Activated naive CD4-positive, alpha-beta T cell treated with anti-CD3 and anti-CD28 coated beads for 36 hours (primary cell): ENCODE measurements around the gene RRP1. TPM values are rescaled to one million over a fixed set of nuclear protein-coding genes. Genes with fewer than 3 reads are reported as not detected.

Source experiments
- CTCF ChIA-PET: fragments of 350-600 bp; sonication (Branson Sonifier 250); formaldehyde crosslinking; loops from one replicate; lab custom pipeline; 2021; ENCODE audit warnings: antibody characterized with exemption; lab: Charles Lee
- DNase-seq: peaks from one replicate; pipeline ENCODE4 v3.0.0-alpha.2; 2020
- H3K27ac Mint-ChIP-seq: one replicate; pipeline ENCODE4 v1.8.0; 2021; ENCODE audit warnings: mild to moderate bottlenecking, mixed read lengths
- H3K27me3 Mint-ChIP-seq: one replicate; pipeline ENCODE4 v1.8.0; 2021; ENCODE audit warnings: low read depth, mixed read lengths
- H3K36me3 Mint-ChIP-seq: one replicate; pipeline ENCODE4 v1.8.0; 2021; ENCODE audit warnings: low read depth, mixed read lengths
- H3K4me1 Mint-ChIP-seq: one replicate; pipeline ENCODE4 v1.8.0; 2021; ENCODE audit warnings: low read depth, mixed read lengths
- H3K4me3 Mint-ChIP-seq: one replicate; pipeline ENCODE4 v1.8.0; 2021; ENCODE audit warnings: mild to moderate bottlenecking, moderate library complexity, mixed read lengths
- H3K9me3 Mint-ChIP-seq: one replicate; pipeline ENCODE4 v1.8.0; 2021; ENCODE audit warnings: mixed read lengths
- intact Hi-C: fragments of 100-400 bp; cut with micrococcal nuclease; formaldehyde crosslinking; loops from one replicate; pipeline ENCODE4 v1.15.1; 2023
- total RNA-seq, 2 experiments: library from RNA; stranded (reverse); gene quantifications; one replicate each; pipeline ENCODE4 v1.2.3, GENCODE V29; 2021

Gene RRP1
- total RNA-seq, 2 experiments from 2014 or later = 33.6 to 35.5 TPM

DNA sequence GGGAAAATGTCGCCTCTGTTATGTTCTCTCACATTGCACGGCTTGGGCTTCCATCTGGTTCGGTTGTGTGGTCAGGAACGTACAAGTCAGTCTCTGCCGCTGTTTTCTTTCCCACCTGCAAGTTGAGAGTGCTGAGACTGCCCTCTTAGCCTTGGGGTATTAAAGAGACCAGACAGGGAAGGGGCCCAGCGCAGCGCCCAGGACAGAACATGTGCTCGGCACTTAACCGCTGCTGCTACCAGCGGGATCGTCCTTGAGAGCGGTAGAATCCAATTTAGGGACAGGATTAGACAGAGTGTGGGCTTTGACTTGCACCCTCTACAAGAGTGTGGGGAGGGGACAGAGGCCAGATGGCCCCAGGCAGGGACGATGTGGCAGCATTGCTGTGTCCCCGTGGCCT, 57.9 kb downstream of the RRP1 start:
- Mint-ChIP-seq H3K9me3 (no peaks in the 10 kb centered on the region), H3K36me3 (no peaks in the 10 kb centered on the region), H3K4me3 (no peak overlapping the region), H3K27me3 (no peaks in the 10 kb centered on the region), H3K27ac (no peak overlapping the region), H3K4me1 (peaks cover 11% of the 10 kb centered on the region)
- DNase-seq = no peak
- CTCF ChIA-PET = interaction anchor here (1.0 kb wide), 1 partner anchor 10 kb away, joined by 3 read pairs; no protein-coding TSS in a partner anchor
- intact Hi-C loops = no loop called here

DNA sequence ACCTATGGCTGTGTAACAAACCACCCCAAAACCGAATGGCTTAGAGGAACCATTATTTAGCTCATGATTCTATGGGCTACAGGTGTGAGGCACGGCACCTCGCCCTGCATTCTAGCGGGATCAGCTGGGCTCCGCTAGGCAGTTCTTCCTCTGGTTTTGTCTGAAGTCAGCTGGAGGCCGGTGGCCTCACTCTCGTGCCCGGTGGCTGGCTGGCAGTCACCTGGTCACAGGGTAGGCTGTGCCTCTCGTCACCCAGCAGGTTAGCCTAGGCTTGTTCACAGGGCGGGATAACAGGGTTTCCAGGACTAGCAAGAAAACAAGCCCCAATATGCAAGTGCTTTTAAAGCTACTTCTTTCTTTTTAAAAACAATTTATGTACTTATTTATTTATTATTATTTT, 59.4 kb downstream of the RRP1 start:
- Mint-ChIP-seq H3K9me3 (no peaks in the 10 kb centered on the region), H3K36me3 (no peaks in the 10 kb centered on the region), H3K4me3 (no peak overlapping the region), H3K4me1 (peaks cover 2% of the 10 kb centered on the region), H3K27ac (no peak overlapping the region), H3K27me3 (peaks cover 5% of the 10 kb centered on the region)
- CTCF ChIA-PET = interaction anchor here (0.6 to 0.7 kb wide), 2 partner anchors 39 to 126 kb away, joined by 3 read pairs; no protein-coding TSS in a partner anchor
- DNase-seq = no peak
- intact Hi-C loops = no loop called here

DNA sequence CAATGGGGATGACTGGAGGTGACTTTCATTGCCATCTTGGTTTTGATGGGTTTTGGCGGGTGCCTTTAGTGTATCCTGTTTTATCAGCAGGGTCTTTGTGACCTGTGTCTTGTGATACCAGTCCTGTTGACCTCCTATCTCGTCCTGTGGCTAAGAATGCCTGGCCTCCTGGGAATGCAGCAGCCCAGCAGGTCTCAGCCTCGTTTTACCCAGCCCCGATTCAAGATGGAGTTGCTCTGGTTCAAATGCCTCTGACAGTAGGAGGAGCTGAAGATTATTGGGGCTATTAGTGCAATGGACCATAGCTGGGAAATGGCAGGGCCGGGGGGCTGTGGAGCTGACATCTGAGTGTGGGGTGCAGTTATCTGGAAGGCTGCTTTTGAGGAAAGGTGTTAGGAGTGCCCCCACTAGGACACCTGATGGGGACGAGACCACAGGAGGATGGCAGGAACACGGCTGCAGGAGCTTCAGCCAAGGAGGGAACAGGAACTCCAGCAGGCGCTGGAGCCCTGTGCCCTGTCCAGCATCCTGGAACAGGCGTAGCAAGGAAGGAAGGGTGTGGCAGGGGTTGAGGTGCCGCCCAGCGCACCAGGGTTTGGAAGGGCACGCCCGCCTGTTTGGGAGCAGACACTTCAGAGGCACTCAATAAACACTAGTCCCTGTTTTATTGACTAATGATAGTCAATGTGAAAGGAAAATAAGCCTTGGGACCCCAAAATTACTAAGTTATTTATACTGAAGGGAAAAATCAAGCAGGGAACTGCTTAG, 60.3 kb downstream of the RRP1 start:
- CTCF ChIA-PET = interaction anchor here (0.8 kb wide), 1 partner anchor 24 kb away, joined by 3 read pairs; no protein-coding TSS in a partner anchor
- H3K27me3 Mint-ChIP-seq = peaks cover 7% of the 10 kb centered on the region
- peaks cover 6% of the 10 kb centered on the region for H3K4me1 Mint-ChIP-seq
- no peaks in the 10 kb centered on the region for H3K9me3 Mint-ChIP-seq
- no peak for DNase-seq
- H3K27ac Mint-ChIP-seq = no peak overlapping the region
- intact Hi-C loops = no loop called here
- H3K4me3 Mint-ChIP-seq = no peak overlapping the region
- no peaks in the 10 kb centered on the region for H3K36me3 Mint-ChIP-seq

DNA sequence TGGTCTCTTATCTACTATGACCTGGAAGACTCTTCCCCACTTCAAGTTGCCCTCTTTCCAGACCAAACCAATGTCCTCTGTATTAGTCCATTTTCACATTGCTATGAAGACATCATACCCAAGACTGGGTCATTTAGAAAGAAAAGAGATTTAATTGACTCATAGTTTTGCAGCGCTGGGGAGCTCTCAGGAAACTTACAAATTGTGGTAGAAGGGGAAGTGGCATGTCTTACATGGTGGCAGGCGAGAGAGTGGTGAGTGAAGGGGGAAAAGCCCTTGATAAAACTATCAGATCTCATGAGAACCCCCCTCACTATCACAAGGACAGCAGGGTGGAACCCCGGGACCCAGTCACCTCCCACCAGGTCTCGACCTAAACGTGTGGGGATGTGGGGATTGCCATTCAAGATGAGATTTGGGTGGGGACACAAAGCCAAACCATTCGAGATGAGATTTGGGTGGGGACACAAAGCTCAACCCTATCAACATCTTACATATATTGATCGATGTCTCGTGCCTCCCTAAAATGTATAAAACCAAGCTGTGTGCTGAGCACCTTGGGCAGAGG, 61.4 kb downstream of the RRP1 start:
- Mint-ChIP-seq H3K36me3 (no peaks in the 10 kb centered on the region), H3K9me3 (no peaks in the 10 kb centered on the region), H3K27ac (no peak overlapping the region), H3K27me3 (peaks cover 10% of the 10 kb centered on the region), H3K4me1 (peaks cover 17% of the 10 kb centered on the region), H3K4me3 (no peak overlapping the region)
- no peak for DNase-seq
- intact Hi-C loops = no loop called here
- CTCF ChIA-PET = interaction anchor here (0.8 kb wide), 1 partner anchor 25 kb away, joined by 3 read pairs; no protein-coding TSS in a partner anchor

DNA sequence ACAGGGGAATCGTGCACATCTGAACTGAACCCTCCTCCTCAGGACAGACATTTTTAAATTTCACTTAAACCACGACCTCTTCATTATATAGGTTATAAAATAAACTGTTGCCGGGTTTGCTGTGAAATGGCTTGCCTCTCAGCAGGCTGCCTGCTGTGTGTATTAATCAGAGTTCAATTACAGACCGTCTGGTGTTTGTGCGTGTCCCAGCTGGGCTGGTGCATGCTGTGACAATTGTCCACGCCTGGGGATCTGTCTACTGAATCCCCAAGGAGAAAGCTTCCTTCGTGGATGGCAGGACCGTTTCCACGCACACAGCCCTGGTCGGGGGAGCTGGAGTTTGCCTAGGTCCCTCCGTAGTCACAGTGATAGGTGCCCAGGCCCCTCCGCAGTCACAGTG, 62.2 kb downstream of the RRP1 start:
- CTCF ChIA-PET = no interaction called here
- H3K9me3 Mint-ChIP-seq = no peaks in the 10 kb centered on the region

DNA sequence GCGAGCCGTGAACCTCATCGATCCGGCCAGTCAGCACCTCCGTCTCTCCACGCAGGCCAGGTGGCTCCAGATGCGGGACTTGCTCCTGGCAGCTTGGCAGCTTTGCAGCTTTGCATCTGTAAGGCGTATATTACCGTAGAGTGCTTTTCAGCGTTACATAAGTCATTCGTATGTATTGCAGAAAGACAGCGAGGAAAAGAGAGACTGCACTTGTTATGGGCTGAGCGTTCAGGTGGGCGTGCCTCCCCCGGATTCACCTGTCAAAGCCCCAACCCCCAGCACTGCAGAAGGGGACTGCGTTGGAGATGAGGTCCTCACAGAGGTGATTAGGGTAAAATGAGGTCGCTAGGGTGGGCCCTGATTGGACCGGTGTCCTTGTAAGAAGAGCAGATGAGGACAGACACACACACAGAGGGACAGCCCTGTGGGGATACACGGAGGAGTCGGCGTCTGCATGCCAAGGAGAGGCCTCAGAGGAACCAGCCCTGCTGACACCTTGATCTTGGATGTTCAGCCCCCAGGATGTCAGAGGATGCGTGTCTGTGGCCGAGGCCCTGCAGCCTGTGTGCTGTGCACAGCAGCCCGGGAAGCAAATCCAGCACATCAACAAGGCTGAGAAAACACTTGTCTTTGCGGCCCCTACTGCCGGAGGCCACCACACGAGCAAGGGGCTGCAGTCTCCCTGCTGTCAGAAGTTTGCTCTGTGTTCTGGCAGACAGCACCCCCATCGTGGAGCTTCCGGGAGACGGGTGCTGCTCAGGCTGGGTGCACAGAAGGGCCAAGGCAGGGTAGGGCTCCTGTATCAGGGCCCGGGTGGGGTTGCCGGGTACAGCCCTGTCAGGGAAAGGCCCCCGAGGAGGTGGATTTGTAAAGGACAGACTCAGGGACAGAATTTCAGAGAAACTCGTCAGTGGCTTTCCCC, 64.7 kb downstream of the RRP1 start:
- intact Hi-C loops = no loop called here
- H3K4me3 Mint-ChIP-seq = no peak overlapping the region
- H3K27me3 Mint-ChIP-seq = peaks cover 10% of the 10 kb centered on the region
- H3K36me3 Mint-ChIP-seq = no peaks in the 10 kb centered on the region
- H3K4me1 Mint-ChIP-seq = peaks cover 20% of the 10 kb centered on the region
- CTCF ChIA-PET = no interaction called here
- no peak for DNase-seq
- H3K27ac Mint-ChIP-seq = no peak overlapping the region
- H3K9me3 Mint-ChIP-seq = no peaks in the 10 kb centered on the region

More for the DNA sequence above, 62.2 kb downstream of the RRP1 start:
- peaks cover 10% of the 10 kb centered on the region for H3K27me3 Mint-ChIP-seq
- no peak overlapping the region for H3K27ac Mint-ChIP-seq
- H3K36me3 Mint-ChIP-seq = no peaks in the 10 kb centered on the region
- peaks cover 20% of the 10 kb centered on the region for H3K4me1 Mint-ChIP-seq
- DNase-seq = no peak
- intact Hi-C loops = no loop called here
- H3K4me3 Mint-ChIP-seq = no peak overlapping the region

Other genes starting within 250 kb of the RRP1 start
- gene HSF2BP, start 130.1 kb upstream of the RRP1 start, total RNA-seq = 1 to 10 TPM; 1.3 to 2.1 TPM
- 10 to 100 TPM; 59.6 to 60.6 TPM for gene RRP1B, start 130.0 kb upstream of the RRP1 start, total RNA-seq
- 100 to 1,000 TPM; 125 to 133 TPM for gene PDXK, start 70.4 kb upstream of the RRP1 start, total RNA-seq
- 10 to 100 TPM; 22.8 to 23.0 TPM for gene CSTB, start 13.3 kb upstream of the RRP1 start, total RNA-seq
- 10 to 100 TPM; 57.9 to 64.1 TPM for gene AGPAT3, start 75.6 kb downstream of the RRP1 start, total RNA-seq
- 10 to 100 TPM; 37.1 to 38.6 TPM for gene TRAPPC10, start 222.7 kb downstream of the RRP1 start, total RNA-seq